CD4-positive, alpha-beta T cell (primary cell): Measurements from ENCODE around the gene NOL12. TPM values are rescaled to one million over a fixed set of nuclear protein-coding genes. Genes with fewer than 3 reads are reported as not detected.

Source experiments
- ATAC-seq: fragments of 200-7000 bp; cut with Tn5 transposase; one replicate; pipeline ENCODE4 v1.10.0; 2022; ENCODE audit warnings: mild to moderate bottlenecking; ENCODE audit not compliant: poor library complexity
- CTCF ChIA-PET: fragments of 350-600 bp; sonication (Branson Sonifier 250); formaldehyde crosslinking; loops from one replicate; lab custom pipeline; 2021; ENCODE audit warnings: antibody characterized with exemption, inconsistent platforms; lab: Charles Lee
- POLR2A ChIA-PET: fragments of 350-600 bp; sonication (Branson Sonifier 250); formaldehyde crosslinking; loops from one replicate; lab custom pipeline; 2021; ENCODE audit warnings: antibody characterized with exemption, inconsistent platforms; lab: Charles Lee
- DNase-seq, 14 experiments: peaks; one replicate each; pipeline ENCODE4 v3.0.0-alpha.2; 2013 to 2020; ENCODE audit warnings: mixed read lengths in 2 of 14
- H3K27ac ChIP-seq, 2 donors: one replicate each; pipeline versions ENCODE4 v1.5.1 to v1.7.0; 2013; ENCODE audit warnings: low read length in 2 of 2, low read depth in 1 of 2, mild to moderate bottlenecking in 1 of 2
- H3K27me3 ChIP-seq, 2 experiments: 1 replicate in 1 of 2; 2 replicates in 1 of 2; pipeline versions ENCODE4 v1.6.1 to v1.7.0; 2013; ENCODE audit warnings: low read length in 2 of 2, control low read depth in 1 of 2, mild to moderate bottlenecking in 1 of 2, moderate library complexity in 1 of 2; ENCODE audit not compliant: insufficient read depth in 2 of 2, control insufficient read depth in 1 of 2
- H3K36me3 ChIP-seq: one replicate; pipeline ENCODE4 v1.6.1; 2013; ENCODE audit warnings: low read length, control low read depth; ENCODE audit not compliant: insufficient read depth
- H3K4me1 ChIP-seq: one replicate; pipeline ENCODE4 v1.6.1; 2013; ENCODE audit warnings: low read length, control low read depth; ENCODE audit not compliant: insufficient read depth
- H3K4me3 ChIP-seq: one replicate; pipeline ENCODE4 v1.5.1; 2013; ENCODE audit warnings: mild to moderate bottlenecking, low read length, moderate library complexity
- H3K9me3 ChIP-seq, 2 experiments: 1 replicate in 1 of 2; 2 replicates in 1 of 2; pipeline versions ENCODE4 v1.6.1 to v1.7.0; 2013; ENCODE audit warnings: low read length in 2 of 2, mild to moderate bottlenecking in 2 of 2, control low read depth in 1 of 2, moderate library complexity in 1 of 2; ENCODE audit not compliant: control insufficient read depth in 1 of 2, insufficient read depth in 1 of 2
- H3K27ac Mint-ChIP-seq: one replicate; pipeline ENCODE4 v1.8.0; 2020; ENCODE audit warnings: mixed read lengths
- H3K27me3 Mint-ChIP-seq: one replicate; pipeline ENCODE4 v1.8.0; 2021; ENCODE audit warnings: mixed read lengths
- H3K36me3 Mint-ChIP-seq: one replicate; pipeline ENCODE4 v1.8.0; 2021; ENCODE audit warnings: low read depth, mixed read lengths
- H3K4me1 Mint-ChIP-seq: one replicate; pipeline ENCODE4 v1.8.0; 2021; ENCODE audit warnings: low read depth, mixed read lengths
- H3K4me3 Mint-ChIP-seq: one replicate; pipeline ENCODE4 v1.8.0; 2020; ENCODE audit warnings: mild to moderate bottlenecking, mixed read lengths
- H3K9me3 Mint-ChIP-seq: one replicate; pipeline ENCODE4 v1.8.0; 2020; ENCODE audit warnings: mixed read lengths
- CTCF ChIP-seq: fragments of 200-600 bp; IDR thresholded peaks from one replicate; pipeline ENCODE4 v1.8.0; 2022; ENCODE audit warnings: antibody characterized with exemption, mild to moderate bottlenecking
- intact Hi-C, 2 experiments: fragments of 100-400 bp; cut with DNase I in 1 of 2; cut with micrococcal nuclease in 1 of 2; formaldehyde crosslinking; loops; one replicate each; pipeline versions ENCODE4 v1.15.1 to v1.9.0; 2023 to 2025; cut with DNase I, micrococcal nuclease
- total RNA-seq, 174 experiments: library from RNA in 2 of 174; stranded (reverse) in 2 of 174; gene quantifications; one replicate each; pipeline ENCODE4 v1.2.3 and lab custom pipeline; 2021 to 2026

NOL12 gene
- total RNA-seq, 2 experiments from 2014 or later, result 24.3 to 26.2 TPM

GRCh38 chr22:37696657-37697537, 10.8 kb downstream of the NOL12 start, which contains the start of gene TRIOBP:
TSS of gene TRIOBP (plus strand) at chr22:37697048. CDS start at chr22:37701366, 4,318 bp downstream.
- no peaks in the 10 kb centered on the region for H3K9me3 ChIP-seq
- intact Hi-C loops, result no loop called here
- Mint-ChIP-seq H3K4me1 (peaks cover 16% of the 10 kb centered on the region), H3K9me3 (no peaks in the 10 kb centered on the region), H3K4me3 (peak within 1 kb of the TSS; percentile 61), H3K27me3 (no peaks in the 10 kb centered on the region), H3K27ac (no peak within 1 kb of the TSS), H3K36me3 (peaks cover 20% of the 10 kb centered on the region)
- ChIA-PET CTCF (interaction anchor here (1.6 to 2.5 kb wide), 2 partner anchors 53 to 89 kb away, joined by 6 to 9 read pairs; no protein-coding TSS in a partner anchor), POLR2A (interaction anchor here (0.8 kb wide), 1 partner anchor 90 kb away, joined by 3 read pairs; no protein-coding TSS in a partner anchor)
- no peak within 1 kb of the TSS for H3K4me3 ChIP-seq
- H3K27ac ChIP-seq, result no peak within 1 kb of the TSS
- peaks cover 22% of the 10 kb centered on the region for H3K4me1 ChIP-seq
- TF ChIP-seq CTCF, result peak; percentile 9
- peak; percentile 65 to 95 (median 84) for DNase-seq
- ATAC-seq, result peak; percentile 99
- H3K36me3 ChIP-seq, result peaks cover 19% of the 10 kb centered on the region
- no peaks in the 10 kb centered on the region for H3K27me3 ChIP-seq

GRCh38 chr22:37697538-37697835, 11.3 kb downstream of the NOL12 start:
- H3K27me3 ChIP-seq, result no peaks in the 10 kb centered on the region
- H3K4me1 ChIP-seq, result peaks cover 22% of the 10 kb centered on the region
- Mint-ChIP-seq H3K4me3 (no peak overlapping the region), H3K36me3 (peaks cover 14% of the 10 kb centered on the region), H3K9me3 (no peaks in the 10 kb centered on the region), H3K27ac (no peak overlapping the region), H3K4me1 (peaks cover 16% of the 10 kb centered on the region), H3K27me3 (no peaks in the 10 kb centered on the region)
- ChIA-PET POLR2A (interaction anchor here (0.8 kb wide), 1 partner anchor 90 kb away, joined by 3 read pairs; no protein-coding TSS in a partner anchor), CTCF (interaction anchor here (2.5 kb wide), 1 partner anchor 90 kb away, joined by 9 read pairs; no protein-coding TSS in a partner anchor)
- DNase-seq, result no peak
- TF ChIP-seq CTCF, result no peak
- intact Hi-C loops, result no loop called here
- H3K4me3 ChIP-seq, result no peak overlapping the region
- no peak for ATAC-seq
- H3K27ac ChIP-seq, result no peak overlapping the region
- H3K36me3 ChIP-seq, result peaks cover 14% of the 10 kb centered on the region
- H3K9me3 ChIP-seq, result no peaks in the 10 kb centered on the region

DNA sequence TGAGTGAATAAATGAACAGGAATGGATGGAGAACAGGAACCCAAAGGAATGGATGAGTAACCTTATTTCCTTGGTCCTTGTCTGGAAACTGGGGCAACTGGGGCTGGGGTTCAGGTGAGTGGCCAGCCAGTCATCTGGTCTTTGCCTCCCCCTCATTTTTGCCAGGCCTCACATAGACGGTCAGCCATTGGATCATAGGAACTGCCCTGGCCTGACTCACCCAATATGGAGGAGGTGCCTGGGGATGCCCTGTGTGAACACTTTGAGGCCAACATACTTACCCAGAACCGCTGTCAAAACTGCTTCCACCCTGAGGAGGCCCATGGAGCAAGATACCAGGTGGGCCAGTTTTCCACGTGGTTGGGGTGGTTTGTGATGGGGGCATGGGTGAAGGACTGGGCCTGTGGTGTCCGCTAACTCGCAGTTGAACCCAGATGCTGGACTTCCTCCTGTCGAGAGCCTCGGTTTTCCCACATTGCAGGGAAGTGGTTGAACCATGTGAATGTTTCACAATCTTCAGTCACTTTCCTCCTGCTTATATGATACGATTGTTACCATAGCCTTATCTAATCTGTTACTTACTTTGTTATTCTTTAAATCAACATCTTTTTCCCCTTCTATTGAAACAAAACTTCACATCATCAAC, 15.1 kb downstream of the NOL12 start:
- intact Hi-C loops, result no loop called here
- no peaks in the 10 kb centered on the region for H3K9me3 ChIP-seq
- no peaks in the 10 kb centered on the region for H3K36me3 Mint-ChIP-seq
- no peak overlapping the region for H3K4me3 ChIP-seq
- no peak overlapping the region for H3K4me3 Mint-ChIP-seq
- H3K27me3 Mint-ChIP-seq, result no peaks in the 10 kb centered on the region
- no peaks in the 10 kb centered on the region for H3K36me3 ChIP-seq
- no peak overlapping the region for H3K27ac ChIP-seq
- TF ChIP-seq CTCF, result no peak
- H3K9me3 Mint-ChIP-seq, result no peaks in the 10 kb centered on the region
- H3K27ac Mint-ChIP-seq, result no peak overlapping the region
- ChIA-PET POLR2A (no interaction called here), CTCF (no interaction called here)
- no peaks in the 10 kb centered on the region for H3K27me3 ChIP-seq
- H3K4me1 Mint-ChIP-seq, result peaks cover 9% of the 10 kb centered on the region
- H3K4me1 ChIP-seq, result peaks cover 14% of the 10 kb centered on the region
- no peak for ATAC-seq
- DNase-seq, result peak in 1 of 14 experiments; percentile 34
